HG03432 (cell line): Measurements from ENCODE around the gene TLK2.
A peak's percentile ranks its signal among the peaks of the same experiment; 100 is the strongest.
"Not testable (repeated sequence)": the region's sequence is repeated elsewhere in the genome, so short reads cannot be mapped to it uniquely, and the experiment has no call there.

ENCODE experiments used
- ATAC-seq: cut with Tn5 transposase; IDR thresholded peaks from one replicate; pipeline ENCODE4 v1.9.1; 2021; ENCODE audit warnings: mild to moderate bottlenecking, moderate library complexity; ENCODE audit not compliant: unreplicated experiment

The TLK2 gene

DNA sequence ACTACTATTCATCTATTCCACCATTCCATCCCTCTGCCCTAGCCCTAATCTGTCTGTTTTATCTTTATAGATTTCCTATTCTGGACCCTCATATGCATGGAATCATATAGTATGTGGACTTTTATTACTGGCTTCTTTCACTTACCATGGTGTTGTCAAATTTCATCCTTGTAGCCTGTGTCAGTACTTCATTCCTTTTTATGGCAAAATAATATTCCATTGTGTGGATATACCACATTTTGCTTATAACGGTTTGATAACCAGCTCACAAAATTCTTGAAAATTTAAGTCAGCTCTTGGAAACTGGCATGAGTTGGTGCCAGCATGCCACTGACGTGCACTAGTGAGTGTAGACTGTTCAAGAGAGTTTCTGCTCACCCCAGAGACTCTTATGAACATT, 118.5 kb downstream of the TLK2 start:
- no peak for ATAC-seq

DNA sequence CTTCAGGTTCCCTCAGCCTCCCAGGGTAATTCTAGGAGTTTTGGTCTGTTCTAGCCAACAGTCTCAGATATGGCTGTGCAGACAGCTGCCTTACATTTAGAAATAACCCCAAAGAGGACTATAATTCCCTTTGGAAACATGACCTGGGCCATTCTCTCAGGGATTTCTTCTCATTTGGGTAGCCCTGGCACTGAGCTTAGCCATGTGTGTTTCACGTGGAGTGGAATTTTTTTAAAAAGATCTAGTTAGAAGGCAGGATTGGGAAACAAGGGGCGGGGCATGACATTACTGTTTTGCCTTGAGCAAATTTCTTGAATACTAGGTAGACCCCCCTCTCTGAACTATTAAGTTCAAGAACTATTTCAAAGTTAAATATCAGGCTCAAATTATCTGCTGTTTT, 119.3 kb downstream of the TLK2 start:
- no peak for ATAC-seq

DNA sequence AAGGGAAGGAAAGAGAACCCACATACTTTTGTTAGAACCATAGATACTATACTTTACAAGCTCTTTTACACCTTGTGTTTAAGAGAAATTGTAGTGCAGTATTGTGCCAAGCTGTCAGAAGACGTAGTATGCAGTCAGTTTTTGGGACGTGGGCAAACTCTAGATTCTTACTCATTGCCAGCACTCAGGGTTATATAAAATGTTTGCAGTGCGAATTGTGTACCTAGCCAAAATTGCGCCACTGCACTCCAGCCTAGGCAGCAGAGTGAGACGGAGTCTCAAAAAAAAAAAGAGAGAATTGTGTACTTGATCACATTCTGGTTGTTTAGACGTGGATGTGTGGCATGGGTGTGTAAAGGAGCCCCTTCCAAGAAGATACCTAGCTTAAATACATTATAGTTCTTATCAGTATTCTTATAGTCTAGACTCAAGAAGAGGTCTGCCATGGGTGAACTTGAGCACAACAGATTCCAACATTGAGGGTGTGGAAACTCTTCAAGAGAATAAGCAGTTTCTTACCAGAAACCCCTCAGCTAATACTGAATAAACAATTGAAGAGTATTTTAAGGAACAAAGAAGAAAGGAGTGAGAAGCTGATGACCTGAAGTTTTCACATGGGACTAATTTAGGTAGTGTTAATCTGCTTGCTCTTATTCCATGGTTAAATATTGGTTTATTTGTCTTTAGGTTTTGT, 121.5 kb downstream of the TLK2 start:
- no peak for ATAC-seq

DNA sequence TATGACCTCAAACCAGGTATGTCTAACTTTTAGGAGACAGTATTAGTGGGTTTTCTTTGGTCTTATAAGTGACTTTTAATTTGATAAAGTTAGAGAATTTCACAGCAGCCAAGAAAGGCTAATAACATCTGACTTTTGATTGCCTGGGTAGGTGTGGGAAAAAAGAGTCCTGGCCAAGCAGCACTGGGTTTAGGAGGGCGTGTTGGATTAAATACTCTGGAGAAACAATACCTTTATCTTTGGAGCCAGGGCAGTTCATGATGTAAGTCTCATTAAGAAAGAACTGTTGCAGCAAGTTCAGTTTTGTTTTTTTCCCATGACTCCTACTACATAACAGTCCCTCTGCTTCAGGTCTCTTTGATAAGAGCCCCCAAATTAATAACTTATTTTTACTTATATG, 122.2 kb downstream of the TLK2 start:
- ATAC-seq = no peak

GRCh38 chr17:62601471-62601870, 122.8 kb downstream of the TLK2 start:
- ATAC-seq = no peak

- not testable (repeated sequence) for ATAC-seq
Observed at GRCh38 chr17:62603783-62604182, 125.2 kb downstream of the TLK2 start.

DNA sequence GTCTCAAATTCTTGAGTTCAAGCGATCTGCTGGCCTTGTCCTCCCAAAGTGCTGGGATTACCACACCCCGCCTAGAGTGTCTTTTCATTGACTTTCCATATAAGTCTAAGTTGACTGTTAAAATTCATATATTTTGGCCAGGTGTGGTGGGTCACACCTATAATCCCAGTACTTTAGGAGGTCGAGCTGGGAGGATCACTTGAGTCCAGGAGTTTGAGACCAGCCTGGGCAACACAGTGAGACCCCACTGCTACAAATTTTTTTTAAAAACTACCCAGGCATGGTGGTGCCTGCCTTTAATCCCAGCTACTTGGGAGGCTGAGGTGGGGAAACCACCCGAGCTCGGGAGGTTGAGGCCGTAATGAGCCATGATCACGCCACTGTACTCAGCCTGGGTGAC, 127.0 kb downstream of the TLK2 start:
- ATAC-seq = no peak

- peak; percentile 85 for ATAC-seq
Observed at GRCh38 chr17:62611292-62611691, 132.7 kb downstream of the TLK2 start.

DNA sequence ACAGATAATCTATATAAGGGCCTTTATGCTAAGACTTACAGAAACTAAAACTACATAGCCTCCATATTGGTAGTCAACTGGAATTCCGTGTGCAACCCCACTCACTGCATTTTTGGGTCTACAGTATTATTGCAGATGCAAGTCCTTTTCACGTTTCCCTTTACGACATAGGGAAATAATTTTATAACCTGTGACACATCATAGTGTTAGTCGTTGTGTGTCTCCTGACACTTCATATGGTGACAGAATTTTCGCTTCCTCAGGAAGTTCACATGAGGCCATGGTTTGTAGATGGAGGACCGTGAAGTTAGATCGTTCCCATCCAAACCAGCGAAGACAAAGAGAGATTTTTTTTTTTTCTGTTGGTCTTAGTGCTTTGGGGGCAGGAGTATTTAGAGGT, 133.1 kb downstream of the TLK2 start:
- ATAC-seq = peak; percentile 40

DNA sequence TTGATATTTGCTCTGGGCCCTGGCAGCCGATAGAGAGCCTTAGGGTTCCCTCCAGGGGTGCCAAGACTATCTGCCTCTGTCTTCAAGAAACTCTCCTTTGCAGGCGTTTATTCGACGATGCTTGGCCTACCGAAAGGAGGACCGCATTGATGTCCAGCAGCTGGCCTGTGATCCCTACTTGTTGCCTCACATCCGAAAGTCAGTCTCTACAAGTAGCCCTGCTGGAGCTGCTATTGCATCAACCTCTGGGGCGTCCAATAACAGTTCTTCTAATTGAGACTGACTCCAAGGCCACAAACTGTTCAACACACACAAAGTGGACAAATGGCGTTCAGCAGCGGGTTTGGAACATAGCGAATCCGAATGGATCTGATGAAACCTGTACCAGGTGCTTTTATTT, 133.7 kb downstream of the TLK2 start:
- not testable (repeated sequence) for ATAC-seq

- not testable (repeated sequence) for ATAC-seq
Observed at GRCh38 chr17:62613095-62613494, 134.5 kb downstream of the TLK2 start.

GRCh38 chr17:62614142-62614541, 135.5 kb downstream of the TLK2 start:
- no peak for ATAC-seq

- no peak for ATAC-seq
Observed at GRCh38 chr17:62615503-62615902, 136.9 kb downstream of the TLK2 start.

- ATAC-seq = no peak
Observed at GRCh38 chr17:62616993-62617893, 138.6 kb downstream of the TLK2 start.

DNA sequence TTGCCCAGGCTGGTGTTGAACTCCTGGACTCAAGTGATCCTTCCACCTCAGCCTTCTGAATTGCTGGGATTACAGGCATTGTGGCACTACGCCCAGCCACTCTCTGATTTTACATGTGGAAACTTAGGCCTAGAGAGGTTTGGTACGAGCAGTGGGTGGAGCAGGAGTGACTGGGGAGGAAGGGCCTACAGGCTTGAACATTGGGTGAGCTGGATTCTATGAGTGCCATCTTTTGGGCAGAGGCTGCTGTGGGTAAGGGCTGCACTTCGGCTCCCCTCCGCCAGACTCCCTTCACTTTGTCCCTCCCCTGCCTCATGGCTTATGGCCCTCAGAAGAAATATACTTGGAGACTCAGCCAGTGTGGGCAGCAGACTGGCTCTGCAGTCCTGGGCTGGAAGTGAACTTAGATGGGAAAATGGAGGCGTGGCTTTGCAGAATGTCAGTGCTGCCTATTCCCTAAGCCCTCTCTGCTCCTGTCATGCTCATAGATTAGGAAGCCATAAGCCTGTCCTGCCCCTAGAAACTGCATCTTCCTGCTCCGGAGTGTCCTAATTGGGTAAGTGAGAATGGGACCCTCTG, 139.4 kb downstream of the TLK2 start:
- no peak for ATAC-seq

DNA sequence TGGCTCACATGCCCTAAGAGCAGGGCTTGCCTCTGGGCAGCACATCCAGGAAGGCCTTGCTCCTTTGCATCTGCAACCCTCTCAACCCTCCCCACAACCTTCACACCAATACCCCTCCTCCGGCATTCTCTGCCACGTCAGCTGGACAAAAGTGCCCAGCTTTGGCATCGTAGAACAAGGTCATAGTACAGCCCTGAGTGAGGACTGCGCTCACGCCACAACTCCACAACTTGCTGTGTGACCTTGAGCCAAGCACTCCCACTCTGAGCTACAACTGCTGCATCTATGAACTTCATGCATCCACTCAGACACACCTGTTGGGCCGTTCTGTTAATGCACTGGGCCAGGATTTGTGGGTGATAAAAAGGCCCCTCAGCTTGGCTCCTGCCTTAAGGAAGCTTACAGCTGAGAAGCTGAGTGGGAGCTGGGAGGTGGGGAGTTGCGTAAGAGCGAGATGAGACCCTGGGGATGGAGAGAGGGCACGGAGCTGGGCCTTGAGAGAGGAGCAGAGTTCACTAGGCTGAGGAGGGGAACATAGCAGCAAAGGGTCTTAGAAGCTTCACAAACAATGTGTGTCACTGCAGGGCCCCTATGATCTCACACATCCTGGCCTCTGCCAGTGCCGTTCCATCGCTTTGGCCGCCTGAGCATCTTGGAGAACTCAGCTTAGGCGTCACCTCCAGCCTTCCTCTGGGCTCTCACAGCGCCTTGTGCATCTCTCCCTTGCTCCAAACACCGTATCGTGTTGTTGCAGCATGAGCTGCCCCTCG, 140.2 kb downstream of the TLK2 start:
- ATAC-seq = no peak

DNA sequence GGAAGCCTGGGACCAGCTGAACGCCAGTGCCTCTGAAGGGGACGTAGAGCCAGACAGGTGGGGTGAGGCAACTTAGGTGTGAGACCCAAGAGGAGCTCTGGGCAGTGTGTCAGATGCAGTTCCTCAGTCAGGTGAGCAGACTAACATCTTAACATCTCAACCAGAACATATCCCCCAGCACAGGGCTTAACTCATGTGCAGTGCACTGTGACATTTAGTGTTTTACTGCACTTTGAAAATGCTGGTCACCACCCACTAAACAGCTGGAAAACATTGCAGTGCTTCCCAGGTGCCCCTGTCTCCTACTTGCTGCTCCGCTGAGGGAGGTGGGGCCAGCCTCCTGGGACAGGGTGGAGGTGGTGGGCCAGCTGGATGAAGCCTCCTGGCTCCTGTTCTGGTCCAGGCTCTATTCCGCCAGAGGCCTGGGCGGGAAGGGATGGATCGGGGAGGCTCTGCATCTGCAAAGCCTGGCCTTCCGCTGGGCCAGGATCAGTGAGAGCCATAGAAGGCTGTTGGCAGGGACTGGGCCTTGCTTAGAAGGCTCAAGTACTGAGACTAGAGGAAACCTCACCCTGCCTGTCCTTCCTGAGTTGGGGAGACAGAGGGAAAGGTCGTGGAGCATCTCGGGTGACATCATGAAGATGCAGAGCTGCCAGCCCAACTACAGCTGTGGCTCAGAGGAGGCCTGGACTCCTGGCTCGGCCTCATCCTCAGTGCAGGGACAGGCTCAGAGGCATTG, 141.0 kb downstream of the TLK2 start:
- no peak for ATAC-seq

DNA sequence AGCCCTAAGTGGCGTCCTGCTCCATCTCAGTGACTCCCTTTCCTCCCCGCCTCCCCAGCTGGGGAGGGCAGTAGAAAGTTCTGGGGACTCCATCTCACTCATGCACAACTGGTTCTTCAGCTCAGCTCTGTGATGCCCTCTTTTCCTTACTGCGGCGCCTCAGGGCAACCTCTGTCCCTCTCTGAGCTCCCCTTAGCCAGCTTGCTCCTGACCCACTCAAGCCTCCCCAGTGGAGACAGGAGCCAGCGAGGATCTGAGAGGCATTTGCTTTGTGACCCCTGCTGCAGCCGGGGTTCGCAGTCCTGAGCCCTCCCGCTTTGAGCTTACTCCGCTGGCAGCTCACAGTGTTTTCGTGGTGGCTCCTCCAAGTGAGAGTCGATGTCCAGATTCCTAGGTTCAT, 142.6 kb downstream of the TLK2 start:
- no peak for ATAC-seq

DNA sequence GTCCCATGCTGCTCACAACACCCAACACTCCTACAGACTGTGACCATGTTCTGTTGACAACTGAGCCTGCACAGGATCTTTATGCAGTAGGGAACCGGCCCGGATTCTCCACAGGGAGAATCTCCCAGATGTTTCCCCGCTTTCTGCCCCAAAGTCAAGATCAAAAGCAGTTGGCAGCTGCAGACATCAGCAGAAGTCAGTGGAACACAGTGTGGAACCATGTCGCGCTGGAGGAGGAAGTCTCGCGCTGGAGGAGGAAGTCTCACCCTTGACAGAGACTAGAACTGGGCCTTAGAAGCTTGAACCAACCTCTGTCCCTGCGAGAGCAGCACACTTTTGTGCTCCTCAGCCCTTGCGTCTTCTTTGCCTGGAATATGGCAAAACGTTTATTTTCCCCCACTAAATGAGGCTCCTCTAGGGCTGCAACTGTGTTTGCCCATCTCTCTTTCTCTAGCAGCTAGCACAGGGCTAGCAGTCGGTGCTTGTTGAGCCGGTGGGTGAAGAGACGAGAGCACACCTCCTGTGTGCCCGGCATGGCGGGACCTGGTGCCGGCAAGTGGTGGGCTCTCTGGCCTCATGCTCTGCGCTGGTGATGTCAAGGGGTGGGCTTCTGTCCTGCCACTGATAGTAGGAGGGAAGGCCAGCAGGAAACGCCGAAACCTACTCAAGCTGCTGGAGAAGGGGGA, 146.7 kb downstream of the TLK2 start:
- ATAC-seq = no peak

GRCh38 chr17:62625870-62626200, 147.2 kb downstream of the TLK2 start:
- ATAC-seq = no peak
